ENCODE data around the gene ADI1. TPM values are rescaled to one million over a fixed set of nuclear protein-coding genes. Genes with fewer than 3 reads are reported as not detected.
A peak's percentile ranks its signal among the peaks of the same experiment; 100 is the strongest.

Gene ADI1
- total and polyA plus RNA-seq, 10 of the 15 experiments (the other 5 are each of a cell fraction or from before 2014, with no cell fraction given) = 4.4 to 78.7 (median 17.2) TPM

DNA sequence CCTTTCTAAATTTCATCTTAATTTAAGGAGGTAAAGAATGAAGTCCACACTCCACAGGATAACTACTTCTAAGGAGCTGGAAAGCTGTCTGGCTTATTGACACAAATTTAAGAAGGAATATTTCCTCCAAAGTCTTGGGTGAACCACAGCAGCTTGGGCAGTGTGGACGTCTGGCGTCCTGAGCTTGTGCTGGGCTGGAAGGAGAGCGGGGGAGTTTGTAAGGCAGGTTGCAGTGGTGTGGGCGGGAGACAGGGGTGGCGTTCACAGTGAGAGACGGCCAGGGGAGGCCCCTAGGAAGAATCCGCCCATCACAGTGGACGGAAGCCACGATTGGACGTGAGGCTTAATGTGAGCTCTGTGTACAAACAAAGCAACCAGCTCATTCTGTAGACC, 25.7 kb downstream of the ADI1 start:
- ChIA-PET RAD21 (ENCODE audit: unreplicated experiment) (interaction anchor here (0.9 to 1.1 kb wide), 3 partner anchors 32 to 159 kb away, joined by 3 read pairs; no protein-coding TSS in a partner anchor), CTCF (interaction anchor here (0.7 to 1.3 kb wide), 2 partner anchors 31 to 66 kb away, joined by 3 read pairs; no protein-coding TSS in a partner anchor), POLR2A (no interaction called here), SMC1A (ENCODE audit: uncharacterized antibody, unreplicated experiment) (interaction anchor here (0.7 to 1.2 kb wide), 2 partner anchors 130 to 163 kb away, joined by 3 read pairs; no protein-coding TSS in a partner anchor)
- Histone ChIP-seq H3K9ac (ENCODE audit: control insufficient read depth, insufficient read depth, low read length) (no peak overlapping the region), H3K27me3 (replicated peaks in 1 of 2; ENCODE audit: control insufficient read depth in 2 of 2, insufficient read depth in 2 of 2, low read length in 1 of 2) (no peaks in the 10 kb centered on the region), H2AFZ (ENCODE audit: control insufficient read depth, low read depth, low read length) (no peak overlapping the region), H3K36me3 (ENCODE audit: control insufficient read depth in 2 of 2, insufficient read depth in 2 of 2, low read length in 1 of 2) (peaks cover 2 to 3% of the 10 kb centered on the region in 2 experiments; a peak in 3 of 4 replicates), H4K20me1 (ENCODE audit: control insufficient read depth, insufficient read depth) (no peaks in the 10 kb centered on the region), H3K27ac (ENCODE audit: control insufficient read depth, insufficient read depth) (no peak overlapping the region), H3K9me3 (replicated peaks; ENCODE audit: control insufficient read depth, insufficient read depth, low read length) (no peaks in the 10 kb centered on the region), H3K4me2 (ENCODE audit: control insufficient read depth, insufficient read depth) (no peak overlapping the region), H3K4me3 (no peak overlapping the region), H3K4me1 (ENCODE audit: control insufficient read depth, insufficient read depth, low read length) (no peaks in the 10 kb centered on the region), H3K79me2 (ENCODE audit: control insufficient read depth, insufficient read depth, low read length) (no peaks in the 10 kb centered on the region)
- in situ Hi-C loops (cut with MboI) = no loop called here
- BruUV-seq (replicated peaks) = no TSS peak
- TF ChIP-seq ZBTB33 (IDR thresholded peaks at IDR 0.05) (no peak), ZBTB40 (IDR thresholded peaks at IDR 0.05; ENCODE audit: borderline replicate concordance) (no peak), PKNOX1 (IDR thresholded peaks at IDR 0.05) (peak; percentile 41; the same call in 1 of the 2 replicates)
- TF ChIP-seq, protein P1, sequence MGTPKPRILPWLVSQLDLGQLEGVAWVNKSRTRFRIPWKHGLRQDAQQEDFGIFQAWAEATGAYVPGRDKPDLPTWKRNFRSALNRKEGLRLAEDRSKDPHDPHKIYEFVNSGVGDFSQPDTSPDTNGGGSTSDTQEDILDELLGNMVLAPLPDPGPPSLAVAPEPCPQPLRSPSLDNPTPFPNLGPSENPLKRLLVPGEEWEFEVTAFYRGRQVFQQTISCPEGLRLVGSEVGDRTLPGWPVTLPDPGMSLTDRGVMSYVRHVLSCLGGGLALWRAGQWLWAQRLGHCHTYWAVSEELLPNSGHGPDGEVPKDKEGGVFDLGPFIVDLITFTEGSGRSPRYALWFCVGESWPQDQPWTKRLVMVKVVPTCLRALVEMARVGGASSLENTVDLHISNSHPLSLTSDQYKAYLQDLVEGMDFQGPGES (IDR thresholded peaks at IDR 0.05) = no peak
- intact Hi-C loops (cut with micrococcal nuclease; ENCODE audit: unreplicated experiment) = no loop called here
- FAIRE-seq (no peak), DNase-seq (ENCODE audit: low read depth, low spot score) (no peak), ATAC-seq (peak; percentile 50; the same call in 2 of the 3 replicates)
- 58% methylated on average over 10 of the region's 10 CpGs for WGBS (ENCODE audit: insufficient coverage, insufficient replicate concordance, low lambda C conversion rate, missing lambda C conversion rate)
